T-cell (primary cell): ENCODE measurements around the gene CDH13. TPM values are rescaled to one million over a fixed set of nuclear protein-coding genes. Genes with fewer than 3 reads are reported as not detected.

Experiments used
- ATAC-seq, 4 experiments: fragments of 200-7000 bp in 3 of 4; fragments of 150-1000 bp in 1 of 4; cut with Tn5 transposase; replicated peaks in 1 of 4; 1 replicate in 3 of 4; 2 replicates in 1 of 4; pipeline ENCODE4 v1.10.0; 2021; ENCODE audit warnings: moderate library complexity in 3 of 4, mild to moderate bottlenecking in 2 of 4, moderate number of reproducible peaks in 1 of 4
- CTCF ChIA-PET, 2 donors: fragments of 300-600 bp; sonication (Branson Sonifier 250); formaldehyde crosslinking; loops; one replicate each; lab custom pipeline; 2022; ENCODE audit warnings: antibody characterized with exemption in 2 of 2; lab: Charles Lee
- POLR2A ChIA-PET, 2 donors: fragments of 300-600 bp; sonication (Branson Sonifier 250); formaldehyde crosslinking; loops; one replicate each; lab custom pipeline; 2022; ENCODE audit warnings: antibody characterized with exemption in 2 of 2; lab: Charles Lee
- DNase-seq, 35 experiments: peaks; one replicate each; pipeline versions ENCODE4 v3.0.0 to v3.0.0-alpha.2; 2013 to 2023
- H3K27ac ChIP-seq: one replicate; pipeline ENCODE4 v1.5.1; 2013; ENCODE audit warnings: low read length
- H3K27me3 ChIP-seq, 2 experiments: replicated peaks in 1 of 2; 1 replicate in 1 of 2; 2 replicates in 1 of 2; pipeline versions ENCODE4 v1.6.1 to v1.7.0; 2013; ENCODE audit warnings: low read length in 1 of 2, mixed read lengths in 1 of 2; ENCODE audit not compliant: control insufficient read depth in 2 of 2, insufficient read depth in 2 of 2; ENCODE audit errors: extremely low read depth in 1 of 2
- H3K36me3 ChIP-seq, 2 donors: 1 replicate in 1 of 2; 2 replicates in 1 of 2; pipeline versions ENCODE4 v1.6.1 to v1.7.0; 2013; ENCODE audit warnings: low read length in 1 of 2; ENCODE audit not compliant: control insufficient read depth in 2 of 2, insufficient read depth in 1 of 2; ENCODE audit errors: extremely low read depth in 1 of 2
- H3K4me1 ChIP-seq, 2 experiments: 1 replicate in 1 of 2; 2 replicates in 1 of 2; pipeline versions ENCODE4 v1.6.1 to v1.7.0; 2013; ENCODE audit warnings: low read length in 2 of 2, mixed read lengths in 1 of 2; ENCODE audit not compliant: insufficient read depth in 2 of 2, control insufficient read depth in 1 of 2; ENCODE audit errors: extremely low read depth in 1 of 2
- H3K4me3 ChIP-seq, 2 donors: 1 replicate in 1 of 2; 2 replicates in 1 of 2; pipeline versions ENCODE4 v1.5.1 to v1.7.0; 2013; ENCODE audit warnings: mild to moderate bottlenecking in 2 of 2, low read length in 1 of 2, moderate library complexity in 1 of 2; ENCODE audit not compliant: control insufficient read depth in 1 of 2; ENCODE audit errors: extremely low read depth in 1 of 2
- H3K9me3 ChIP-seq: 2 replicates; pipeline ENCODE4 v1.7.0; 2013
- H3K27ac Mint-ChIP-seq, 2 donors: one replicate each; pipeline ENCODE4 v1.8.0; 2020 to 2021; ENCODE audit warnings: mild to moderate bottlenecking in 2 of 2, mixed read lengths in 2 of 2
- H3K27me3 Mint-ChIP-seq, 2 donors: one replicate each; pipeline ENCODE4 v1.8.0; 2021 to 2022; ENCODE audit warnings: mixed read lengths in 2 of 2
- H3K36me3 Mint-ChIP-seq: one replicate; pipeline ENCODE4 v1.8.0; 2021; ENCODE audit warnings: mixed read lengths
- H3K4me1 Mint-ChIP-seq, 3 donors: one replicate each; pipeline ENCODE4 v1.8.0; 2020 to 2022; ENCODE audit warnings: mixed read lengths in 3 of 3, mild to moderate bottlenecking in 1 of 3
- H3K4me3 Mint-ChIP-seq, 3 donors: one replicate each; pipeline ENCODE4 v1.8.0; 2020 to 2022; ENCODE audit warnings: mild to moderate bottlenecking in 3 of 3, mixed read lengths in 3 of 3, moderate library complexity in 3 of 3
- H3K9me3 Mint-ChIP-seq, 3 donors: one replicate each; pipeline ENCODE4 v1.8.0; 2020 to 2022; ENCODE audit warnings: mixed read lengths in 3 of 3
- WGBS: methylation state at CpG from one replicate; pipeline ENCODE4 v1.1.5; 2013; ENCODE audit warnings: missing lambda C conversion rate; ENCODE audit not compliant: insufficient coverage; 5-methylcytosine and 5-hydroxymethylcytosine counted together
- total RNA-seq, 35 experiments: library from RNA in 6 of 35; stranded (reverse) in 6 of 35; fragments of 120-200 nt in 1 of 35; gene quantifications; one replicate each; pipeline versions ENCODE4 v1.2.1 to v1.2.4 and lab custom pipeline; 2013 to 2026

Gene CDH13
- total RNA-seq, 5 donors from 2014 or later (not counting 1 experiment from before 2014, with no cell fraction given): not detected

DNA sequence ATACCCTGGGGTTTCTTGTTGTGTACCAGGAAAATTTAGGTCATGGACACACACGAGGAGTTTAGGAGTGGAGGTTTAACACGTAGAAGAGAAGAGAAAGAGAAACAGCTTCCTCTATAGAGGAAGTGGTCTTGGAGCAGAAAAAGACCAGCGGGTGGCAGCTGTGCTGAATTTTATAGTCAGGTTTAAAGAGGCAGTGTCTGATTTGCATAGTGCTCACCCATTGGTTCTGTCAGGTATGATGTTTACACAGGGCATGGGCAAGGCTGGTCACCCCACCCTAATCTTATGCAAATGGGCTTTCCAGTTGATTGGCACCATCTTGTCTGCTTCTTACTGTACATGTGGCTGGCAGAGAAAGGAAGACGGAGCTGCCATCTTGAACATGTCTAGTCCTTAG, 309.0 kb downstream of the CDH13 start:
- Mint-ChIP-seq H3K9me3 (peaks cover 4 to 21% (median 7%) of the 10 kb centered on the region in 3 donors), H3K36me3 (no peaks in the 10 kb centered on the region), H3K4me1 (peaks cover 0 to 2% (median 0%) of the 10 kb centered on the region in 3 donors), H3K4me3 (no peak overlapping the region), H3K27ac (no peak overlapping the region), H3K27me3 (peaks cover 3 to 7% of the 10 kb centered on the region in 2 donors)
- Histone ChIP-seq H3K4me3 (no peak overlapping the region), H3K9me3 (no peaks in the 10 kb centered on the region), H3K36me3 (no peaks in the 10 kb centered on the region), H3K27ac (no peak overlapping the region), H3K4me1 (peaks cover 0 to 13% of the 10 kb centered on the region in 2 experiments), H3K27me3 (no peaks in the 10 kb centered on the region)
- POLR2A ChIA-PET: no interaction called here
- DNase-seq: peak in 1 of 35 experiments; percentile 16
- CTCF ChIA-PET: interaction anchor here in 1 of 2 donors (0.6 kb wide), 1 partner anchor 68 kb away, joined by 3 read pairs; no protein-coding TSS in a partner anchor
- ATAC-seq: no peak
- 0% methylated on average over 3 of the region's 4 CpGs for whole genome bisulfite sequencing

DNA sequence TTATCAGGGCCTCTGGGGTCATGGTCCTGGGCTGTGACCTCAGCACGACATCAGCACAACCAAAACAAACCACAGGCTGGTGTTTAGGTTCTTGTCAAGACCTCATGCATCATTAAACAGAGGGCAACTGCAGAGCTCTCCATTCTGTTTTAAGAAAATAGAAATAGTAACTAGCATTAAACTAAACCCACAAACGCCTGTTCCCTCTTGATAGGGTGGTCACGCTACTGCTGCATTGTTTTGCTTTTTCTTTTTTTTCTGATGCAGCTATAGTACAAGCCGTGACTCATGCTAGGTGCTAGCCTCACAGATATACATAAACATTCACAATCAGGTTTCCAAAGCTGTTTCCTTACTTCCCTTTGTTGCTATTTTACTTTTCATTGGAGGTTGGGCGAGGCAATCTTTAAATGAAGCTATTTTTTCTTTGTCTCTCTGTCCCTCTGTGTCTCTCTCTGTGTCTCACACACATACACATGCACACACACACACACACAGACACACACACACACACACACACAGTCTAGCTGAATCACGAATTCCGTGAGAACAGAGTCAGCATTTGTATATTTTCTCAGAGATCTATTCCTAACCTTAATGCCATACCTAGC, 310.3 kb downstream of the CDH13 start:
- H3K27me3 Mint-ChIP-seq: peaks cover 10 to 13% of the 10 kb centered on the region in 2 donors
- POLR2A ChIA-PET: no interaction called here
- no peaks in the 10 kb centered on the region for H3K9me3 ChIP-seq
- no peaks in the 10 kb centered on the region for H3K36me3 Mint-ChIP-seq
- peaks cover 4 to 28% (median 7%) of the 10 kb centered on the region in 3 donors for H3K9me3 Mint-ChIP-seq
- no peak overlapping the region for H3K4me3 ChIP-seq
- H3K4me3 Mint-ChIP-seq: no peak overlapping the region
- H3K36me3 ChIP-seq: no peaks in the 10 kb centered on the region
- DNase-seq: peak in 2 of 35 experiments; percentile 4 to 18
- no peaks in the 10 kb centered on the region for H3K27me3 ChIP-seq
- WGBS: 0% methylated on average over 2 of the region's 7 CpGs
- peaks cover 0 to 13% of the 10 kb centered on the region in 2 experiments for H3K4me1 ChIP-seq
- H3K27ac Mint-ChIP-seq: no peak overlapping the region
- H3K27ac ChIP-seq: no peak overlapping the region
- CTCF ChIA-PET: no interaction called here
- ATAC-seq: no peak
- H3K4me1 Mint-ChIP-seq: peaks cover 0 to 2% (median 0%) of the 10 kb centered on the region in 3 donors

DNA sequence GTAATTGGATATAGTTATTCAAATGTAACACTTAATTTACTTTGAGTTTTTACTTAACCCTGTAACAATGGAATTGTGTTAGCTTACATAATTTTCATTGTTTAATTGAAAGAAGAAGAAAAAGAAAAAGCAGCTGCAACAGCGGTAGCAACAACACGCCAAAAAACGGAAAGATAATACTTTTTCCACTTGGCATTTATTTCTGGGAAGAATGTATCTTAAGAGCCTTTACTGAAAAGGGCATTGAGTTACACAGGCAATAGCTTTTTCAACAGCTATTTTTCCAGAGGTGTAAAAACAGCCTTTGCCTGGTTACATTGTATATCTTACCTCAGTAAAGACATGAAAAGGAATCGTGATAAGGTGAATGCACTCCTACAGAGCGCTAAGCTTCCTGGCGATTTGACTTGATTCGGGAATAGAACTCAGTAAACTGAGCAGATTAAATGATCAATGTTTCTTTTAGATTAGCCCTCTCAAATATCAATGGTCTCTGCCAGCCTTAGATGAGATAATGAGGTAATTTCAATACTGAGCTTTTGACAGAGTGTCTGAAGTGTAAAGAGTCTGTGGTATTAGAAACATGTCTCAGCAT, 311.3 kb downstream of the CDH13 start:
- no peak for ATAC-seq
- Mint-ChIP-seq H3K4me1 (peaks cover 0 to 2% (median 0%) of the 10 kb centered on the region in 3 donors), H3K27me3 (peaks cover 10 to 14% of the 10 kb centered on the region in 2 donors), H3K9me3 (peaks cover 3 to 28% (median 7%) of the 10 kb centered on the region in 3 donors), H3K36me3 (no peaks in the 10 kb centered on the region), H3K27ac (no peak overlapping the region), H3K4me3 (no peak overlapping the region)
- ChIA-PET POLR2A (no interaction called here), CTCF (no interaction called here)
- WGBS: no CpG with 5 or more reads among the region's 7 CpGs
- Histone ChIP-seq H3K27me3 (no peaks in the 10 kb centered on the region), H3K36me3 (no peaks in the 10 kb centered on the region), H3K4me3 (no peak overlapping the region), H3K9me3 (no peaks in the 10 kb centered on the region), H3K27ac (no peak overlapping the region), H3K4me1 (peaks cover 0 to 13% of the 10 kb centered on the region in 2 experiments)
- no peak for DNase-seq

DNA sequence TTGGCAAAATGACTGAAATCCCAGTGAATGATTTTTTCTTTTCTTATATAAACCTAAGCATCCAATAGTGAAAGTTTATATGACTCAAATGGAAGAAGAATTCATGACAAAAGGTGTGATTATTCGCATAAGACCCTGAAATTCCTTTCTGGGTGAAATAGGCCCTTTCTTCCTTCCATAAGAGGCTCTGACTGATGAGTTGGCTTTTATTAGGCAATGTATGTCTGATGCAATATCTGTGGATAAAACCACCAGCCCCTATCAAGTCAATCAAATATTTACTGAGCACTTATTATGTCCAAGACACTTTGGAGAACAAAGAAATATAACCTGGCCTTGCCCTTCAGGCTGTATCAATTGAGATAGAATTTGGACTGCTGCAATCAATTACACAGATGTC, 316.6 kb downstream of the CDH13 start:
- CTCF ChIA-PET: no interaction called here
- ATAC-seq (no peak), DNase-seq (no peak)
- Histone ChIP-seq H3K9me3 (no peaks in the 10 kb centered on the region), H3K4me3 (no peak overlapping the region), H3K27ac (no peak overlapping the region), H3K27me3 (no peaks in the 10 kb centered on the region), H3K4me1 (peaks cover 0 to 8% of the 10 kb centered on the region in 2 experiments), H3K36me3 (no peaks in the 10 kb centered on the region)
- no CpG with 5 or more reads among the region's 1 CpG for WGBS
- Mint-ChIP-seq H3K27ac (no peak overlapping the region), H3K9me3 (peaks cover 0 to 14% (median 0%) of the 10 kb centered on the region in 3 donors), H3K36me3 (no peaks in the 10 kb centered on the region), H3K4me3 (no peak overlapping the region), H3K27me3 (peaks cover 7 to 10% of the 10 kb centered on the region in 2 donors), H3K4me1 (peaks cover 0 to 11% (median 7%) of the 10 kb centered on the region in 3 donors)
- POLR2A ChIA-PET: no interaction called here

DNA sequence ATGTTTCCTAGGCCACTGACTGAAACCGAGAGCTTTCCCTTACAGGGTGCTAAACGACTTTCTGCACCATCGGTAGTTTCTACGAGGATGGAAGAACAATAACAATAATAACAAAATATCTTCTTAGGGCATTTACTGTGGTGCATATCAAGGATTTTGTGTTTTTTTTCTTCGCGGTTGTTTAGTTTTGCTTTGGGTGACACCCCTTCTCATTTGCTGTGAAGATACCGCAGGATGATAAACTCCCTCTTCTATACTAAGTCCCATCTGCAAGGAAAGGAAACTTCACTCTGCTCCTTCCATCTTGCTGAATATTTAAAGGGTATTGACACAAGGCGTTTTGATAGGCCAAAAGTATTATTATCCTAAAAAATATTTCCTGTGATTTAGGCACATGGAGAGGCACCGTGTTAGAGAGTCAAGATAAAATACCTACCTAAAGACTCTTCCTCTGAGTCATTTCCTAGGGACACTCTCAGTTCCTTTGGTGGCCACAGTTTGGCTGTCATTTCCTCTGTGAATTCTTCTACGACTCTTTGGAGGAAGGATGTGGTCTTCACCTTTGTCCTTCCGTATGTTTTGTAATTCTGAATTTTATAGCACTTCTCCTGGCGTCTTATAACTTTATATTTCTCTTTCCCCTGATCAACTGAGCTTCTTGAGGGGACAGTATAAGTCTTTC, 318.8 kb downstream of the CDH13 start:
- H3K4me3 Mint-ChIP-seq: no peak overlapping the region
- peaks cover 6 to 7% of the 10 kb centered on the region in 2 donors for H3K27me3 Mint-ChIP-seq
- ChIA-PET CTCF (no interaction called here), POLR2A (interaction anchor here in 1 of 2 donors (0.9 kb wide), 1 partner anchor 21 kb away, joined by 3 read pairs; no protein-coding TSS in a partner anchor)
- Histone ChIP-seq H3K4me3 (no peak overlapping the region), H3K36me3 (no peaks in the 10 kb centered on the region), H3K9me3 (no peaks in the 10 kb centered on the region), H3K4me1 (peaks cover 0 to 8% of the 10 kb centered on the region in 2 experiments), H3K27me3 (no peaks in the 10 kb centered on the region), H3K27ac (no peak overlapping the region)
- no CpG with 5 or more reads among the region's 12 CpGs for WGBS
- no peak overlapping the region for H3K27ac Mint-ChIP-seq
- H3K9me3 Mint-ChIP-seq: peaks cover 0 to 13% (median 3%) of the 10 kb centered on the region in 3 donors
- peaks cover 0 to 11% (median 7%) of the 10 kb centered on the region in 3 donors for H3K4me1 Mint-ChIP-seq
- ATAC-seq (peak in 1 of 4 experiments; percentile 37), DNase-seq (peak in 8 of 35 experiments; percentile 2 to 55 (median 20))
- no peaks in the 10 kb centered on the region for H3K36me3 Mint-ChIP-seq

DNA sequence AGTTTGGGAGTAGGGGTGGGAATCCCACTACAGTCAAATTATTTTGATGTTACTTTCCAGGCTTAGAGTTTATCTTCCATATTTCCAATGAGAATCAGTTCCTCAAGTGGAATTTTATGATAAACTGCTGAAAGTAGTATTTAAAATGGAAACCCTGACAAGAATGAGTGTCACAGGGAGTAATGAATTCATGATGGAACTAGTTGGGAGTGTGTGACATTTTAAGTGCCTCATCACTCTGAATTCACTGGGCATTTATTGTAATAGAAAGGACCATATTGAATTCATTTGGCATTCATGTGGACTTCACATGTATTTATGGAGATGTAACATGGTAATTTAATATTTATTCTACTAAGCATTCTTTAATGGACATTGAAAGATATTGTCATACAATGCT, 320.9 kb downstream of the CDH13 start:
- Mint-ChIP-seq H3K9me3 (peaks cover 0 to 4% (median 4%) of the 10 kb centered on the region in 3 donors), H3K4me1 (peaks cover 0 to 11% (median 7%) of the 10 kb centered on the region in 3 donors), H3K27ac (no peak overlapping the region), H3K27me3 (no peaks in the 10 kb centered on the region), H3K36me3 (no peaks in the 10 kb centered on the region), H3K4me3 (no peak overlapping the region)
- Histone ChIP-seq H3K4me1 (peaks cover 0 to 8% of the 10 kb centered on the region in 2 experiments), H3K27me3 (no peaks in the 10 kb centered on the region), H3K4me3 (no peak overlapping the region), H3K36me3 (no peaks in the 10 kb centered on the region), H3K9me3 (no peaks in the 10 kb centered on the region), H3K27ac (no peak overlapping the region)
- ChIA-PET CTCF (no interaction called here), POLR2A (no interaction called here)
- DNase-seq (no peak), ATAC-seq (no peak)
